MM.1S (cell line): ENCODE measurements around the gene PIAS2.

Source experiments
- DNase-seq: peaks from one replicate; pipeline ENCODE4 v3.0.0-alpha.2; 2015
- H2AFZ ChIP-seq: fragments of 300-600 bp; sonication (generic); 2 replicates; pipeline ENCODE4 v1.6.0; 2016; ENCODE audit warnings: antibody characterized with exemption, low read length
- H3F3A ChIP-seq: fragments of 300-600 bp; sonication (generic); 2 replicates; pipeline ENCODE4 v1.6.1; 2016; ENCODE audit warnings: mild to moderate bottlenecking, antibody characterized with exemption, low read length, moderate library complexity, mixed read lengths; ENCODE audit not compliant: insufficient read depth
- H3K27ac ChIP-seq: fragments of 300-600 bp; sonication (generic); 2 replicates; pipeline ENCODE4 v1.5.1; 2016; ENCODE audit warnings: mild to moderate bottlenecking, low read length
- H3K27me3 ChIP-seq: fragments of 300-600 bp; sonication (generic); replicated peaks from 2 replicates; pipeline ENCODE4 v1.6.0; 2016; ENCODE audit warnings: low read length; ENCODE audit not compliant: insufficient read depth
- H3K36me3 ChIP-seq: fragments of 300-600 bp; sonication (generic); replicated peaks from 2 replicates; pipeline ENCODE4 v1.6.1; 2016; ENCODE audit warnings: mild to moderate bottlenecking, low read length, mixed read lengths; ENCODE audit not compliant: insufficient read depth
- H3K4me1 ChIP-seq: fragments of 300-600 bp; sonication (generic); 2 replicates; pipeline ENCODE4 v1.6.1; 2016; ENCODE audit warnings: low read length, mixed read lengths
- H3K4me2 ChIP-seq: fragments of 300-600 bp; sonication (generic); 2 replicates; pipeline ENCODE4 v1.6.0; 2016; ENCODE audit warnings: low read depth, low read length
- H3K4me3 ChIP-seq: fragments of 300-600 bp; sonication (generic); 2 replicates; pipeline ENCODE4 v1.5.1; 2016; ENCODE audit warnings: low read length, mixed read lengths
- H3K79me2 ChIP-seq: fragments of 300-600 bp; sonication (generic); 2 replicates; pipeline ENCODE4 v1.6.1; 2016; ENCODE audit warnings: mixed run types, low read length, mixed read lengths
- H3K9ac ChIP-seq: fragments of 300-600 bp; sonication (generic); 2 replicates; pipeline ENCODE4 v1.6.1; 2016; ENCODE audit warnings: low read length, mixed read lengths
- H3K9me2 ChIP-seq: fragments of 300-600 bp; sonication (generic); replicated peaks from 2 replicates; pipeline ENCODE4 v1.6.1; 2016; ENCODE audit warnings: mild to moderate bottlenecking, low read length, mixed read lengths; ENCODE audit not compliant: insufficient read depth
- H3K9me3 ChIP-seq: fragments of 300-600 bp; sonication (generic); replicated peaks from 2 replicates; pipeline ENCODE4 v1.6.1; 2016; ENCODE audit warnings: mild to moderate bottlenecking, low read length, mixed read lengths; ENCODE audit not compliant: insufficient read depth
- H4K20me1 ChIP-seq: fragments of 300-600 bp; sonication (generic); 2 replicates; pipeline ENCODE4 v1.6.1; 2016; ENCODE audit warnings: mild to moderate bottlenecking, low read length, moderate library complexity, mixed read lengths; ENCODE audit not compliant: insufficient read depth
- EZH2 ChIP-seq: fragments of 300-600 bp; sonication (generic); optimal IDR thresholded peaks from 2 replicates; pipeline ENCODE3; 2017; ENCODE audit warnings: low read depth, mild to moderate bottlenecking, antibody characterized with exemption, low read length, mixed read lengths
- EZH2phosphoT487 ChIP-seq: fragments of 300-600 bp; sonication (generic); IDR thresholded peaks from 2 replicates; pipeline ENCODE4 v1.6.1; 2018; ENCODE audit warnings: antibody characterized with exemption, low read length
- TF ChIP-seq, protein P1 (sequence below): fragments of 300-600 bp; sonication (generic); IDR thresholded peaks from 2 replicates; pipeline ENCODE4 v1.5.1; 2016; ENCODE audit warnings: antibody characterized with exemption, low read length, mixed read lengths

Gene PIAS2

DNA sequence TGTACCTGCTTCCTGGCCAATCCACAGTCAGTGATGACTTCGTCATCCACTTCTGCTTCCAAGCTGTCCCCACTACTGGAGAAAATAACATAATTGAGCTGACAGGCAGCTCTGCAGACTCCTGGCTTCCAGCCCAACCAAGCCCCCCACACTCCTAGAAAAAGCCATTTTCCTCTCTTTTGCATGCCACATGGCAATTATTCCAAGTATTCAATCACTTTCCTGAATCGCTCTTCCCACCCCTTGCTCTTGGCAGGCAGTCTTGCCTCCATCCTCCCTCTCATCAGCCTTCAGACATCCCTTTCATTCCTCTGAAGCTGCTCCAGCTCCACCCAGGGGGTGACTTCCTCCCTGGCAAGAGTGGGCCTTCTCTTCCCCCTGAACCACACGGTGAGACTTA is 146.2 kb downstream of the PIAS2 start:
- H3K9ac ChIP-seq = no peak overlapping the region
- H3K36me3 ChIP-seq = no peaks in the 10 kb centered on the region
- H3K4me3 ChIP-seq = no peak overlapping the region
- no peaks in the 10 kb centered on the region for H3F3A ChIP-seq
- DNase-seq = no peak
- no peaks in the 10 kb centered on the region for H3K9me3 ChIP-seq
- H3K4me2 ChIP-seq = no peak overlapping the region
- no peaks in the 10 kb centered on the region for H3K4me1 ChIP-seq
- H3K27ac ChIP-seq = no peak overlapping the region
- H3K27me3 ChIP-seq = no peaks in the 10 kb centered on the region
- H3K9me2 ChIP-seq = no peaks in the 10 kb centered on the region
- no peaks in the 10 kb centered on the region for H3K79me2 ChIP-seq
- H2AFZ ChIP-seq = no peak overlapping the region
- no peaks in the 10 kb centered on the region for H4K20me1 ChIP-seq
- no peak for TF ChIP-seq EZH2phosphoT487
- TF ChIP-seq EZH2 = no peak
- TF ChIP-seq, protein P1, sequence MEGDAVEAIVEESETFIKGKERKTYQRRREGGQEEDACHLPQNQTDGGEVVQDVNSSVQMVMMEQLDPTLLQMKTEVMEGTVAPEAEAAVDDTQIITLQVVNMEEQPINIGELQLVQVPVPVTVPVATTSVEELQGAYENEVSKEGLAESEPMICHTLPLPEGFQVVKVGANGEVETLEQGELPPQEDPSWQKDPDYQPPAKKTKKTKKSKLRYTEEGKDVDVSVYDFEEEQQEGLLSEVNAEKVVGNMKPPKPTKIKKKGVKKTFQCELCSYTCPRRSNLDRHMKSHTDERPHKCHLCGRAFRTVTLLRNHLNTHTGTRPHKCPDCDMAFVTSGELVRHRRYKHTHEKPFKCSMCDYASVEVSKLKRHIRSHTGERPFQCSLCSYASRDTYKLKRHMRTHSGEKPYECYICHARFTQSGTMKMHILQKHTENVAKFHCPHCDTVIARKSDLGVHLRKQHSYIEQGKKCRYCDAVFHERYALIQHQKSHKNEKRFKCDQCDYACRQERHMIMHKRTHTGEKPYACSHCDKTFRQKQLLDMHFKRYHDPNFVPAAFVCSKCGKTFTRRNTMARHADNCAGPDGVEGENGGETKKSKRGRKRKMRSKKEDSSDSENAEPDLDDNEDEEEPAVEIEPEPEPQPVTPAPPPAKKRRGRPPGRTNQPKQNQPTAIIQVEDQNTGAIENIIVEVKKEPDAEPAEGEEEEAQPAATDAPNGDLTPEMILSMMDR = no peak

DNA sequence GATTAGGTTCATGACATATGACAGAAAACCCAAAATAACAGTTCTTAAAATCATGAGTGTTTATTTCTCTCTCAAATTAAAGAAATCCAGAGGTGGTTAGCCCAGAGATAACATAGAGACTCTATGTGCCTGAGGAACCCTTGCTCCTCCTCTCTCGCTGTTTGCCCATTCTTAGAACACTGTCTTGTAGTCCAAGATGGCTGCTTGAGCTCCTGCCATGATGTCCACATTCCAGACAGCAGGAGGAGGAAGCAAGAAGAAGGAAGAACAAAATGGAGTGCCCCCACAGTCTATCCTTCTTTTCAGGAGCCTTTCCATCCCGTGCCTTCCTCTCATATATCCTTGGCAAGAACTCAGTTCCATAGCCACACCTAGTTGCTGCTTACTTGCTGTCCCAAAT is 146.6 kb downstream of the PIAS2 start:
- H3K9me3 ChIP-seq = no peaks in the 10 kb centered on the region

DNA sequence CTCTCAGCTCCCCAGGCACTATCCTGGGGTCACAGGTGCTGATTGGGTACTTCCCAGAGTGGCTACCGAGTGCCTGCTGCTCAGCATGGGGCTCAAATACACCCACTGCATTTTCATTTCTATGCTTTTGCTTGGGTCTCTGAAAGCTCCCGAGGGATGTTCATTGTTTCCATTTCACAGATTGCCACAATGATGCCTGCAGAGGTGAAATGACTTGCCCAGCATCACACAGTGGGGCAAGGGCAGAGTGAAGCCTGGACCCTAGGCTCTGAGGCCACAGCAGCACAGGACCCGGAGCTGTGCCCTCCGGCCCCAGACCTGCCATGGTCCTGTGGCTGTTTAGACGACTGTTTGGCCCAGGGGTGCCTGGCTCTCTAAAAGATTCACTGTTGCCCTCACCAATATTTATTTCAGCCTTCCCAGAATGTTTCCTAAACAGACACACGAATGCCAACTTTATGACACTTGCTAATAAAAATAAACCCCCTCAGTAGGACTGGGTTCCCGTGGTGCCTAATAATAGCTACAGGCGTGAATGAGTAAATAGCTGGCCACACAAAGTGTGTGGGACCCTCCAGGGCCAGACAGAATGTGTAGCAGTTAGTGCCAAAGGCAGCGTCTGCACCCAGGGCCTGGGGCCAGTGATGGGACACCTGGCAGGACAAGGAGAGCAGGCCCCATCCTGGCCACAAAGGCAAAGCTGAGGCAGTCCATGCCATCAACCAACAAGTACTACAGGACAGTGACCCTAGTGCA is 149.0 kb downstream of the PIAS2 start:
- H3K36me3 ChIP-seq = no peaks in the 10 kb centered on the region
- H3K79me2 ChIP-seq = no peaks in the 10 kb centered on the region

More for the DNA sequence above, 146.6 kb downstream of the PIAS2 start:
- no peaks in the 10 kb centered on the region for H3F3A ChIP-seq
- H3K79me2 ChIP-seq = no peaks in the 10 kb centered on the region
- H2AFZ ChIP-seq = no peak overlapping the region
- no peak overlapping the region for H3K9ac ChIP-seq
- no peaks in the 10 kb centered on the region for H3K27me3 ChIP-seq
- H3K4me2 ChIP-seq = no peak overlapping the region
- DNase-seq = no peak
- no peaks in the 10 kb centered on the region for H3K36me3 ChIP-seq
- no peak overlapping the region for H3K27ac ChIP-seq
- no peaks in the 10 kb centered on the region for H4K20me1 ChIP-seq
- H3K4me1 ChIP-seq = no peaks in the 10 kb centered on the region
- no peak overlapping the region for H3K4me3 ChIP-seq
- TF ChIP-seq EZH2 (no peak), EZH2phosphoT487 (no peak)
- TF ChIP-seq, protein P1 = no peak
- H3K9me2 ChIP-seq = no peaks in the 10 kb centered on the region

More for the DNA sequence above, 149.0 kb downstream of the PIAS2 start:
- Histone ChIP-seq H3K27me3 (no peaks in the 10 kb centered on the region), H3K9me3 (no peaks in the 10 kb centered on the region), H4K20me1 (no peaks in the 10 kb centered on the region), H3K4me2 (no peak overlapping the region), H3K9me2 (no peaks in the 10 kb centered on the region), H3K4me1 (no peaks in the 10 kb centered on the region), H3K9ac (no peak overlapping the region), H3K4me3 (no peak overlapping the region), H2AFZ (no peak overlapping the region), H3F3A (no peaks in the 10 kb centered on the region), H3K27ac (no peak overlapping the region)
- no peak for DNase-seq
- TF ChIP-seq EZH2 = no peak
- TF ChIP-seq, protein P1 = no peak
- TF ChIP-seq EZH2phosphoT487 = no peak
